HTERT RPE-1 (cell line): ENCODE data around the gene TLE6.
"Not testable (repeated sequence)": the region's sequence is repeated elsewhere in the genome, so short reads cannot be mapped to it uniquely, and the experiment has no call there.

ENCODE experiments used
- in situ Hi-C: fragments of 300-500 bp; cut with MboI; formaldehyde crosslinking; loops from 4 replicates; pipeline ENCODE4 v1.14.3; 2020; ENCODE audit warnings: low sequenced_read_pairs

TLE6 gene

DNA sequence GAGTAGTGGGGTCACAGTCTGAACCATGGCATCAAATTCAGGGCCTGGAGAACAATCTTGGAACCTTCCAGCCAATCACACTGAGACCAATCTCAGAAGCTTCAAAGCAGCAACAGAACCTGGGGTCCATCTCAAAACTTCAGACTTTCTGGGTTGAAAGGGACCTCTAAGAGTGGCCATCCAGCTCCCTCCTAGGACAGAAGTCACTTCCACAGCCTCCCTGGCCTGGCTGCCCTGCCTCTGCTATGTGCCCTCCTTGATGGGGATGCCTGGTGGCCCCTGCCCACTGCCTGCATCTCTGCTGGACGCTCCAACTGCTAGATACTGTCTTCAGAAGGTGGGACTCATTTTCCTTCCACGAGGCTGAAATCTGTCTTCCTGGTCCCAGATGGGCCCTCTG is 49.9 kb downstream of the TLE6 start:
- in situ Hi-C loops, result no loop called here

DNA sequence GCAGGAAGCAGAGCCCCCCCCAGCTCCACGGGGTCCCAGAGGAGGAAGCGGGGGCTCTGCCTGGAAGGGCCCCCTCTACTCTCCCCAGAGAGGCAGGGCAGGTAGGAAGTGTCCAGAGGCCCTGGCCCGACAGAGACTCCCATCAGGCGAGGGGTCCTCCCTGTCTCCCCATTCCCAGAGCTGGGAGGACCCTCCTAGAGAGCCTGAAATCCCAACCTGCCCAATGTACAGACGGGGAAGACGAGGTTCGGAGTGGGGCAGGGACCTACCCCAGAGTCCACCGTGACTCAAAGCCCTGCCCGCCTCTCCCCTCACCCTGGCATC is 50.6 kb downstream of the TLE6 start:
- in situ Hi-C loops, result no loop called here

DNA sequence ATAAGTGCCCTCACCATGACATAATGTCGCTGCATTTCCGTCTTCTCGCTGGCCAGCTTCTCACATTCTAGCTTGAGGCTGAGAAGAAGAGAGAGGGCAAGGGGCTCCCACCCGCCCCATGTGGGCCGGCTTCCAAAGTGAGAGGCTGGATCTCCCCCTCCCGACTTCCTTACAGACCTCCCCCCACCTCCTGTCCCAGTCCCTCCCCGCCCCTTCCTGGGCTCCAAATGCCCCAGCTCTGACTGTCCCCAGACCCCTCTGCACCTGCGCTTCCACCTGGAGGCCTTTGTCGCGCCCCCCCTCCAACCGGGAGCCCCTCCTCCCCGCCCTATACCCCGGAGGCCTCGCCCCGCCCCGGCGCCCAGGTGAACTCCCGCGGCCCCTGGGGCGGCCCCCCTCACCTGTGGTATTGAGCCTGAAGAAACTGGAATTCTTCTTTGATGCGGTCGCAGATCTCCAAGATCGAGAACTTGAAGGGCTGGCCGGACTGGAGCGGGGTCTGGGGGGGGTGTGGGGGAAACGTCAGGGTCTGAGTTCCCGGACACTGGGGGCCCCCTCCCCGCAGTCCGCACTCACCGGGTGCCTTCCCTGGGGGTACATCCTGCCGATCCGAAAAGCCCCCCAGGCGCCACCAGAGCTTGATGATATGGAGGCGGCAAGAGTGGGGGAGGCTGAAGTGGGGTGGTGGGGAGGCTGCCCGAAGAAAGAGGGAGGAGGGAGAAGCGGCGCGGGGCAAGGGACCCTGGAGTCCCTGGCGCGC is 51.1 kb downstream of the TLE6 start:
- in situ Hi-C loops, result no loop called here

DNA sequence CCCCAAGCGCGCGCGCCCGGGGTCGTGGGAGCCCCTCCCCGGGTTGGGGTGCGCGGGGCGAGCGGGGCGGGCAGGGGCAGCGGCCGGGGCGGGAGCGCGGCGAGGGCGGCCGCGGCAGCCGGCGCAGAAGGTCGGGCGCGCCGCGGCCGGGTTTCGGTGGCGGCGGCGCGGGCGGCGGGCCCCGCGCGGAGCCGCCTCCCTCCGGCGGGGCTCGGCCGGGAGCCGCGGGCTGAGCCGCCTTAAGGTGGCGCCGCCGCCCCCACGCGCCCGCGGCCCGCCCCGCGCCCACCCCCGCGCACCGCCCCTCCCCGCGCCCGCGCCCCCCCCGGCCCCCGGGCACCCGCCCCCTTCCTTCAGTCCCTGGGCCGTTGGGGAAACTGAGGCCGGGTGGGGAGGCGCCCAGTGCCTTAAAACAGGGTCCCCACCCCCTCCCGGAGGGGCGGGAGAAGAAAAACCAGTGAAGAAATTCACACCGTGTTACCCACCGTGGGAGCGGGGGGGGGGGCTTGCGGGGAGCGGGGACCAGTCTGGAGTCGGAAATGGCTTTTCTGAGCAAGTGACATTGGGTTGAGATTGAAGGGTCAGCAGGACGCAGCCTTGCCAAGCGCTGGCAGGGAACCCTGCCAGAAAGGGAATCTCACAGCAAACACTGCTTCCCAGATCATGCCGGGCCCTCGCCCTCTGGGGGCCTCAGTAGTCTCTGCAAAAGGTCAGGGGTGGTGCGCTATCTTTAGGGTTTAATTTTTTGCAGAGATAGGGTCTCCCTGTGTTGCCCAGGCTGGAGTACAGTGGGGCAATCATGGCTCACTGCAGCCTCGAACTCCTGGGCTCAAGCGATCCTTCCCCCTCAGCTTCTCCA is 51.9 kb downstream of the TLE6 start, which contains the start of gene TLE2:
TSS of gene TLE2 (minus strand) at position 216 of the 859 bp plus-strand sequence. CDS start 376 bp downstream, outside the sequence.
- in situ Hi-C loops, result no loop called here

DNA sequence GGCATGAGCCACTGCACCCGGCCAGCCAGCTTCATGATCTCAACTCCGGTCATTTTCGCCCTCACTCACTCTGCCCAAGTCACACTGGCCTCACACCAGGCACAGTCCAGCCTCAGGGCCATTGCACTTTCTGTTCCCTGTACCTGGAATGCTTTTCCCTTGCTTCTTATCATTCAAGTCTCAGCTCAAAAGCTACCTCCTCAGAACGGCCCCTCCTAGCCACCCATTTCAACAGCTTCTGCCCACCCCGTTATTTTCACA is 54.2 kb downstream of the TLE6 start:
- in situ Hi-C loops, result no loop called here

DNA sequence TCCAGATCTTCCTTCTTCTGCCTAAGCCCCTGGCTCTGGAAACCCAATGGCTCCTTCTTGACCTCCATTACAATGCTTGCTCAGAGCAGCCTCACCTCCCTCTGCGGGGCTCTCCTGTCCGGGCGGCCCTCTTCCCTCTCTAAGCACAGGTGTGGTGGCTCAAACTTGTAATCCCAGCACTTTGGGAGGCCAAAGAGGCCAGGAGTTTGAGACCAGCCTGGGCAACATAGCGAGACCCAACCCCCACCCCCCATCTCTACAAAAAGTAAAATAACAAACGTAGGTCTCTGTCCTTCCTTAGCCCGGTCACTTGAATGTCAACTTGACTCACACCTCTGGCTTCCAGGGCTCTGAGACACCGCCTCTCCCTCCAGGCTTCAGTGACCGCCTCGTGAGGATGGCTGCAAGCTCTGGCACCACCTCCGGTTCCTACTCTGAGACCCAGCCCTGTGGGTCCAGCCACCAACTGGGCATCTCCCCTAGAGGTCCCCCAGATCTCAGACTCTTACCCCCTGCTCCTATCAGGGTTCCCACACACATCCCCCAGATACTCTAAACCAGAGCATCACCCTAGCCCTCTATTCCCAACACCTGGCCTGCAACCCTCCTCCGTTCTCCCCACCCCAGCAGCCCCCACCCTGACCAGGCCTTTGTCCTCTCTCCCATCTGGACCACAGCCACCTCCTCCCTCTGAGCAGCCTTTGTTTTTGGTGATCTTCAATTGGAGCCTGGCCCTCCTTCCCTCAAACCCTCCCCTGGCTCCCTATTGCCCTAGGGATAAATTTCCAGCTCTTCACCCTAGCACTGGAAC is 56.4 kb downstream of the TLE6 start:
- in situ Hi-C loops, result no loop called here

DNA sequence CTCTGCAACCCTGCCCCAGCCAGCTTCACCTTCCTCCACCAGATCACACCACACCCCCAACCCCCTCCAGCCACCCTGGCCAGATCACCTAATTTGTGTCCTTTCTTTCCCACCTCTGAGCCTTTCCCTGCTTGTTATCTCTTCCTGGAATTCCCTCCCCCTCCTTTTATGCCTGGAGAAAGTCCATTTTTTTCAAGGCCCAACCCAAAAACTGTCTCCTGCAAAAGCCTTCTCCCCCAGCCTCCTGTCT is 57.0 kb downstream of the TLE6 start:
- in situ Hi-C loops, result no loop called here

DNA sequence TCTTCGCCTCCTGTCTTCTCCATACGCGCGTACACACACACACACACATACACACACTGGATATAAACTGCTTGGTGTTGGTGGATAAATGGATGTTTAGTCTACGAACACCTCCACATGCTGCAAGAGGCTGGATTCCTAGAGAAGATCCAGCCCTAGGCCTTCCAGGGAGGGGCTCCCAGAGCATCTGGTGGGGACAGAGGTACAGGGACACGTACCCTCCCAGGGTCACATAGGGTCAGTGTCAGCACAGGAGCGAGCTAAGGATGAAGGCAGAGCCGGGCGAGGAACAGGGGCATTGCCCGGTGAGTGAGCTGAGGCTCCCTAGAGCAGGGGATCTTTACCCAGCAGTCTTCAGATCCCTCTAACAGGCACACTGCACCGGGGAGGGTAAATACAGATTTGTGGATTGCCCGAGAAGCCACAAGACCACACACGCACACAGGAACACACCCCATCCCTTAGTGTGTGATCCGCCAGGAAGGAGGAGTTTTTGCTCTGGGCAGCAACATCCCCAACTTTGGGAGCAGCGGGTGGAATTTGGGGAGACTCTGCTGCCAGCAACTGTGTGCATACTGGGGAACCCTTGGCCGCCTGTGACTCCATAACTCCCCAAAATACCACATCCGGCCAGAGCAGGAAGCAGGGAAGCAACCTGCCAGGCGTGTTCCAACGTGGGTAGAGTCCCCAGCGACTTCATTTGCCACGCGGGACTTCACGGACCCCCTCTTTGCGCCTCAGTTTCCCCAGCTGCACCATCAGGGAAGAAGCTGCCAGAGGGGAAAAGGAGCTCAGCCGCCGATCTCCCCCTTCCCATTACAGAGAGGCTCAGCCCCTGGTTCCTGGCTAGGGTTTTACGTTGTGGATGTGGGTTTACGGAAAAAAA is 57.5 kb downstream of the TLE6 start:
- in situ Hi-C loops, result no loop called here

DNA sequence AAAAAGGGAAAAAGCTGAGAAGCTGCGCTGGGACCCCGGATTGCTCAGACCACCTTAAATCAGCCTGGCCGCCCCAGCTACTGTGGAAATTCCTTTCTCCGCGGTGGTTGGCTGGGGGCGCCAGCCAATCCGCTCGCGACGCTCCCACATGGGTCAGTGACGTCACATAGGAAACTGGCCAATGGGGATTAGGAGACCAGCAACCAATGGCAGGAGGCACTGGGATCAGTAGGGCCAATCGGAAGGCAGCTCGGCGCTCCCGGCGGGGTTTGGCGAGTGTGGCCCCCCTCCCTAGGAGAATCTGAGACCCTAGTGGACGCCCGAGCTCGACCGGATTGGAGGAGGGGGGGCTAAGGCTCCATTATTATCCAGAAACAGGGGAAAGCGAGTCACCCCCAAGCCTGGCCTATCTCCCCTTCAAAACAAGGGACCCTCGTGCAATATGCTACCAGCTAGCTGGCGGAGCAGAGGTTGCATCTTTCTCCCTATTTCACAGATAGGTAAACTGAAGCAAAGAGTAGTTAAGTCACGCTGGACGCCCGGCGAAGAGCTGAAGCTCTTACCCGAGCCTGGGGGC is 58.3 kb downstream of the TLE6 start:
- in situ Hi-C loops, result no loop called here

DNA sequence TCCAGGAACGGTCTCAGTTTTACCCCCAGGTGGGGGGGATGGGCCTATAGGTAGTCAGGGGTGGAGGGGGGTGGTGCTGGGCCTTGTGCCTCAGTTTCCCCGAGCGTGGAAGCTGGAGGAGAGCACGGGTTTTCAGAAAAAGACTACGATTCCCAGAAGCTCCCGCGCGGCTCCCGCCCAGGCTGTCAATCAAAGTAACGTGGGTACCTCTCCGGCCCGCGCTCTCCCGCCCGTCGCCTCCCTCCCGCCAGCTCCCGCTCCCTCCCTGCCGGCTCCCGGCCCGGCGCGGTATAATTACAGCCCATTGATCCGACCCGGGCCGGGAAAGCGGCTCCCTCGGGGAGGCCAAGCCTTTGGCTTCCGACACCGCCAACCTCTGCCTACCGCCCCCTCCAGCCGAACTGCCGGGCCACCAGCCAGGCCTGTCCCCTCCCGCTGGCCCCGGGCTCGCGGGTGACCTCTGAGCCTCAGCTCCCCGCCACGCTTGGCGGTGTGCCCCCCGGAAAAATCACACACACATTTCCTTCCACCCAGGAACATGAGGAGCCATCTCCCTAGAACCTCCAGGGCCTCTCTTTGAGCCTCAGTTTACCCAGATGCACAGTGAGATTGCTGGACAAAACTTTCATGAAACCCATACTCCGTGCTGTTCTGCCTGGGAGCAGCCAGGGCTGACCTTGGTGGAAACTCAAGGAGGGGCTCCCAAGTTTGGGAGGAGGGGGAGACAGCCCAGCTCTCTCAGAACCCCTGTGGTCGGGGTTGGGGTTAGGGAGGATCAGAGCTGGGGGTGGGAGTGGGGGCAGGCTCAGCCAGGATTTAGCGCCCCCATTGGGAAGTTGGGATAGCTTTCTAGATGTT is 59.0 kb downstream of the TLE6 start:
- in situ Hi-C loops, result no loop called here

DNA sequence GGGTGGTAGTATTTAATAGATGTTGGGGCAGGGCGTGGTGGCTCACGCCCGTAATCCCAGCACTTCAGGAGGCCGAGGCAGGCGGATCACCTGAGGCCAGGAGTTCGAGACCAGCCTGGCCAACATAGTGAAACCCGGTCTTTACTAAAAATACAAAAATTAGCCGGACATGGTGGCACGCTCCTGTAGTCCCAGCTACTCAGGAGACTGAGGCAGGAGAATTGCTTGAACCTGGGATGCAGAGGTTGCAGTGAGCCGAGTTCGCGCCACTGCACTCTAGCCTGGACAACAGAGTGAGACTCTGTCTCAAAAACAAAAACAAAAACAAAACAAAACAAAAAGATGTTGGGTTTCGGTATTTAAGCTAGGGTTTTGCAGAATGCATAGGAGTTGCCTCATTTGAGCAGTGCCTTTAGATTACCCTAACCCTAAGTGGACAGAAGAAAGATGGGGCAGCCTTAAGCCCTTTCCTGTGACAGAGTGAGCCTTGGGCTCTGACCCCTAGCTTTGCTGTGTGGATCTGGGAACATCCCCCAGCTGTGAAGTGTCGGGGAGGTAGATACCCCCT is 59.7 kb downstream of the TLE6 start:
- in situ Hi-C loops, result not testable (repeated sequence)

DNA sequence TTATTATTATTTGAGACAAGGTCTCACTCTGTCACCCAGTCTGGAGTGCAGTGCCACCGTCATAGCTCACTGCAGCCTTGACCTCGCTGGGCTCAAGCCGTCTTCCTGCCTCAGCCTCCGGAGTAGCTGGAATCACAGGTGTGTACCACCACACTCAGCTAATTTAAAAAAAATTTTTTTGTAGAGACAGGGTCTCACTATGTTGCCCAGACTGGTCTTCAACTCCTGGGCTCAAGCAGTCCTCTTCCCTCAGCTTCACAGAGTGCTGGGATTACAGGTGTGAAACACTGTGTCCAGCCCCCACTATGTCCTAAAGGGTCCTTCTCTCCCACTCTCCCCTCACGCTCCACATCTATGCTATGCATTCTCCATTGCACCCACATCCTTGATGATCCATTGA is 60.9 kb downstream of the TLE6 start:
- in situ Hi-C loops, result no loop called here

DNA sequence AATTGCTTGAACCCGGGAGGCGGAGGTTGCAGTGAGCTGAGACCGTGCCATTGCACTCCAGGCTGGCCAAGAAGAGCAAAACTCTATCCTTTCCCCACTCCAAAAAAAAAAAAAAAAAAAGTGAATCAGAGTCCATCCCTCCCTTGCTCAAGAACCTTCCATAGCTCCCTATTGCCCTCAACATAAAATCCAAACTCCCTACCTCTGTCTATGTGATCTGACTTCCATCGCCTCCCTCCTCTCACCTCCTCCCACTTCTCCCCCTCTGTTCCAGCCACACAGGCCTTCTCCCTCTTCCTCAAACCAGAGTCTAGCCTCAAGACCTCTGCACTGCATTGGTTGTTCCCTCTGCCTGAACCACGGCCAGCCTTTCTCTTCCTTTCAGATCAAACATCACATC is 61.8 kb downstream of the TLE6 start:
- in situ Hi-C loops, result no loop called here

DNA sequence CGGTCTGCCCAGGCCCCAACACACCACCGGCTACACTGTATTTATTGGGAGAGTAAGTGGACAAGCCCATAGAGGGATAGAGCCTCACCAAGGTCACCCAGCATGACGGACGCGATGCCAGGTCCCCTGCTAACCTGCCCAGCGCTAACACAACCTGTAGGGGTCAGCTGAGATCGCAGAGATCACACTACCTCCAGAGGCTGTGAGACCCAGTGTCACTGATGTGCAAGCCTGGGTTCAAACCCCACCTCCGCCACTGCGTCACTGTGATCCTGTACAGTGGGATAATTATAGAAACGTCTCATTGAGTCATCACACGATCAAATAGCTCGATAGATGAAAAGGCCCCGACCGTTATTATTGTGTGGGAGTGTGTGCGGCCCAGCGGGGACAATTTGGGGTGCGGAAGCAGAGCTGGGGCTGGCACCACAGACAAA is 62.3 kb downstream of the TLE6 start:
- in situ Hi-C loops, result no loop called here

DNA sequence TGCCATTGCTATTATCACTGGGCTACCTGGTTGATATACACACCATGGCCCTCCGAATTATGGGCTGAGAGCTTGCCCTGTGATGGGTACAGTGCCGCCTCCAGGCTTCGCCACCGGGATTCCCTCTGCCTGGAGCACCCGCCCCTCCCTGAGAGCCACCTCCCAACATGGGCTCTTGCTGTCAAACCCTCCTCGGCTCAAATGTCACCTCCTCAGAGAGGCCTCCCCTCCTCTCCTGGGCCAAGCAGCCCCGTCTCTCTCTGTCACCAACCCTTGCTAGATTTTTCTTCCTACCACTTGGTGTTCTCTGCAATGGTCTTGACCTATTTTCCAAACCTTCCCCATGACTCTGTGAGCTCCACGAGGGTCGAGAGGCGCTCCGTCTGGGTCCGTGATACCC is 64.0 kb downstream of the TLE6 start:
- in situ Hi-C loops, result no loop called here

DNA sequence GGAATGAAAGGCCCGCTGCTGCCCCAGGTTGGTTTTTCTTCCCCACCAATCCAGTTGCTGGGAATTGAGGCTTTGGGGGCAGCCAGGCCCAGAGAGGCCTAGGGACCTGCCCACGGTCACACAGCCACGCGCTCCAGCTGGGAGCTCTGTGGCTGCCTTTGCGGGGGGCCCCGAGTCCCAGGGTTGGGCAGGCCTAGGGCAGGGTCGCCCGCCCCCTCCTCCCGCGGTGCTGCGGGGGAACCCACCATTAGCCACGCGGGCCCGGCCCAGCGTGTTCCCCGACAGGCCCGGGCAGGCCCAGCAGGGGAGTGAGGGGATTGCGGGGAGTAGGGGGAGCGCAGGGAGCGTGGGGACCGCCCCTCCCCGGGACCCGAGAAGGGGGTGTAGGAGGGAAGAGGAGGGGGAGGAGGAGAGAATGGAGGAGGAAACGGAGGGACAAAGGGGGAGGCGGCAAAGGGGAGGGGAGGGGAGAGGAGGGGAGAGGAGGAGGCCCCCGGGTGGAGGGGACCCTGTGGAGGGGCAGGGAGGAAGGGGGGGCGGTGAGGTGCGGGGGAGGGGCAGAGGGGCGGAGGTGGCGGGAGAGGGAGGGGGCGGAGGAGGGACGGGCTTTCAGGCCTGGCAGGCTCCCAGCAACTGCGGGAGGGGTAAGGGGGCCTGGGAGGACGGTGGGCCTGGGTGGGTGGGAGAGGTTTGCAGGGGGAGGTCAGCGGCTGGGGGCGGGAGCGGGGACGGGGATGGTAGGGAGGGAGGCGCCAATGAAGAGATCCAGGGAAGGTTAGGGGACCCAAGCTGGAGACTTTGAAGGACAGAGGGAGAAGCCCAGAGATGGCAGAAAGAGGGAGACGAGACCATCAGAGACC is 64.6 kb downstream of the TLE6 start:
- in situ Hi-C loops, result no loop called here

DNA sequence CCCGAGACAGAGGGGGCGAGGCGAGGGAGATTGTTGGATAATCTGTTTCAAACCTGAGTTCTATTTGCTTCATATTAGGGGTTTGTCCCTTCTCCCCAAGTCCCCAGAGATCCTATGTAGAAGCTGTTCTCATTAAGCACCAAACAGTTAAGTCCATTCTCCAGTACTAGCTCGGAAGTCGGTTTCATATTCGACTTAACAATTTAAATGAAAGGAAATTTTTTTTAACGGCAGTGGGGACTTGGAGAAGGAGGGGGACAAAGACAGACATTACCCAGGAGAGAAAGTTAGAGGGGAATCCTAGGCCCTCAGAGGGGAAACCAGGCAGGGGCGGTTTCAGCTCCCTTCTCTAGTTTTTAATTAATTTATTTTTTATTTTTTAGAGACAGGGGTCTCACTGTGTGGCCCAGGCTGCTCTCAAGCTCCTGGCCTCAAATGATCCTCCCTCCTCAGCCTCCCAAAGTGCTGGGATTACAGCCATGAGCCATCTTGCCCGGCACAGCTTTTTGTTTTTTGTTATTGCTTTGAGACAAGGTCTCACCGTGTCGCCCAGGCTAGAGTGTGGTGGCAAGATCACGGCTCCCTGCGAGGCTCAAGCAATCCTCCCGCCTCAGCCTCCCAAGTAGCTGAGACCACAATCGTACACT is 65.4 kb downstream of the TLE6 start:
- in situ Hi-C loops, result no loop called here
